DOHH2 (cell line): ENCODE data around the gene FOXK1.

Experiments
- H3F3A ChIP-seq: fragments of 200-600 bp; sonication (generic), shearing (Covaris generic); 2 replicates; pipeline ENCODE4 v1.6.0; 2016; ENCODE audit warnings: antibody characterized with exemption, mild to moderate bottlenecking; ENCODE audit not compliant: control insufficient read depth, insufficient read depth
- H3K27ac ChIP-seq: fragments of 200-600 bp; sonication (generic); 2 replicates; pipeline ENCODE4 v1.5.1; 2014; ENCODE audit warnings: low read depth, mild to moderate bottlenecking, low read length, moderate library complexity
- H3K27me3 ChIP-seq: fragments of 200-600 bp; sonication (generic); 2 replicates; pipeline ENCODE4 v1.6.1; 2014; ENCODE audit warnings: mild to moderate bottlenecking, low read length, mixed read lengths; ENCODE audit not compliant: control insufficient read depth
- H3K36me3 ChIP-seq: fragments of 200-600 bp; sonication (generic); 2 replicates; pipeline ENCODE4 v1.6.1; 2014; ENCODE audit warnings: mild to moderate bottlenecking, low read length, moderate library complexity, mixed read lengths; ENCODE audit not compliant: control insufficient read depth
- H3K4me1 ChIP-seq: fragments of 200-600 bp; sonication (generic); 2 replicates; pipeline ENCODE4 v1.6.1; 2014; ENCODE audit warnings: mild to moderate bottlenecking, low read length, mixed read lengths; ENCODE audit not compliant: control insufficient read depth
- H3K4me2 ChIP-seq: fragments of 200-600 bp; sonication (generic); 2 replicates; pipeline ENCODE4 v1.6.0; 2014; ENCODE audit warnings: mild to moderate bottlenecking, low read length, moderate library complexity
- H3K4me3 ChIP-seq: fragments of 200-600 bp; sonication (generic); 2 replicates; pipeline ENCODE4 v1.5.1; 2014; ENCODE audit warnings: mild to moderate bottlenecking, low read length, mixed read lengths
- H3K79me2 ChIP-seq: fragments of 200-600 bp; sonication (generic); 2 replicates; pipeline ENCODE4 v1.6.1; 2014; ENCODE audit warnings: mild to moderate bottlenecking, low read length, mixed read lengths; ENCODE audit not compliant: control insufficient read depth
- H3K9me2 ChIP-seq: fragments of 200-600 bp; sonication (generic); replicated peaks from 2 replicates; pipeline ENCODE4 v1.6.1; 2014; ENCODE audit warnings: mild to moderate bottlenecking, low read length, mixed read lengths; ENCODE audit not compliant: control insufficient read depth
- H3K9me3 ChIP-seq: fragments of 200-600 bp; sonication (generic); 2 replicates; pipeline ENCODE4 v1.6.1; 2014; ENCODE audit warnings: antibody characterized with exemption, low read length, mixed read lengths; ENCODE audit not compliant: control insufficient read depth, insufficient read depth
- H4K20me1 ChIP-seq: fragments of 200-600 bp; sonication (generic); 2 replicates; pipeline ENCODE4 v1.6.0; 2014; ENCODE audit warnings: low read depth, mild to moderate bottlenecking, antibody characterized with exemption, low read length, moderate library complexity; ENCODE audit not compliant: control insufficient read depth, insufficient read depth
- EZH2phosphoT487 ChIP-seq: fragments of 200-600 bp; sonication (generic); IDR thresholded peaks from 2 replicates; pipeline ENCODE4 v1.6.1; 2017; ENCODE audit warnings: borderline replicate concordance, mild to moderate bottlenecking, antibody characterized with exemption, low read length, moderate library complexity, mixed read lengths
- TF ChIP-seq, protein P1 (sequence below): fragments of 200-600 bp; sonication (generic); IDR thresholded peaks from one replicate; pipeline ENCODE4 v1.5.1; 2014; ENCODE audit warnings: antibody characterized with exemption, mild to moderate bottlenecking, low read depth, low read length; ENCODE audit not compliant: poor library complexity, severe bottlenecking

The FOXK1 gene

DNA sequence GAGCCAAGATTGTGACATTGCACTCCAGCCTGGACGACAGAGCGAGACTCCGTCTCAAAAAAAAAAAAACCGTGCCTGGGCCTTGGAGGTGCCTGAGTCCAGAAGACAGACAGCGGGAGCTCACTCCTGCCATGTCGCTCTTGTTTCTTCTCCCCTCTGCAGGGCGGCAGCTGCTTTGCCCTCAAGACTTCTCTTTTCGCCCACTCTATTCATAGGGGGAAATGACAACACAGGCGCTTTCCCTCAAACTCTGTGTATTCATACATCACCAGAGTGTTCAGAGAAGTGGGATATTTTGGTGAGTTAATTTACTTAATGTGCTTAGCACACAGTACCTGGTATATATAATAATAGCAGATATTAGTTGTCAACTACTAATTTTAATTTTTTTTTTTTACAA, 44.5 kb downstream of the FOXK1 start:
- Histone ChIP-seq H3K4me3 (no peak overlapping the region), H3K79me2 (peaks cover 91% of the 10 kb centered on the region), H3F3A (no peaks in the 10 kb centered on the region), H3K9me2 (no peaks in the 10 kb centered on the region), H3K27me3 (no peaks in the 10 kb centered on the region), H4K20me1 (peaks cover 34% of the 10 kb centered on the region), H3K36me3 (peaks cover 25% of the 10 kb centered on the region), H3K9me3 (no peaks in the 10 kb centered on the region), H3K4me1 (peaks cover 26% of the 10 kb centered on the region), H3K4me2 (no peak overlapping the region), H3K27ac (no peak overlapping the region)
- TF ChIP-seq, protein P1, sequence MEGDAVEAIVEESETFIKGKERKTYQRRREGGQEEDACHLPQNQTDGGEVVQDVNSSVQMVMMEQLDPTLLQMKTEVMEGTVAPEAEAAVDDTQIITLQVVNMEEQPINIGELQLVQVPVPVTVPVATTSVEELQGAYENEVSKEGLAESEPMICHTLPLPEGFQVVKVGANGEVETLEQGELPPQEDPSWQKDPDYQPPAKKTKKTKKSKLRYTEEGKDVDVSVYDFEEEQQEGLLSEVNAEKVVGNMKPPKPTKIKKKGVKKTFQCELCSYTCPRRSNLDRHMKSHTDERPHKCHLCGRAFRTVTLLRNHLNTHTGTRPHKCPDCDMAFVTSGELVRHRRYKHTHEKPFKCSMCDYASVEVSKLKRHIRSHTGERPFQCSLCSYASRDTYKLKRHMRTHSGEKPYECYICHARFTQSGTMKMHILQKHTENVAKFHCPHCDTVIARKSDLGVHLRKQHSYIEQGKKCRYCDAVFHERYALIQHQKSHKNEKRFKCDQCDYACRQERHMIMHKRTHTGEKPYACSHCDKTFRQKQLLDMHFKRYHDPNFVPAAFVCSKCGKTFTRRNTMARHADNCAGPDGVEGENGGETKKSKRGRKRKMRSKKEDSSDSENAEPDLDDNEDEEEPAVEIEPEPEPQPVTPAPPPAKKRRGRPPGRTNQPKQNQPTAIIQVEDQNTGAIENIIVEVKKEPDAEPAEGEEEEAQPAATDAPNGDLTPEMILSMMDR, result no peak
- TF ChIP-seq EZH2phosphoT487, result no peak

DNA sequence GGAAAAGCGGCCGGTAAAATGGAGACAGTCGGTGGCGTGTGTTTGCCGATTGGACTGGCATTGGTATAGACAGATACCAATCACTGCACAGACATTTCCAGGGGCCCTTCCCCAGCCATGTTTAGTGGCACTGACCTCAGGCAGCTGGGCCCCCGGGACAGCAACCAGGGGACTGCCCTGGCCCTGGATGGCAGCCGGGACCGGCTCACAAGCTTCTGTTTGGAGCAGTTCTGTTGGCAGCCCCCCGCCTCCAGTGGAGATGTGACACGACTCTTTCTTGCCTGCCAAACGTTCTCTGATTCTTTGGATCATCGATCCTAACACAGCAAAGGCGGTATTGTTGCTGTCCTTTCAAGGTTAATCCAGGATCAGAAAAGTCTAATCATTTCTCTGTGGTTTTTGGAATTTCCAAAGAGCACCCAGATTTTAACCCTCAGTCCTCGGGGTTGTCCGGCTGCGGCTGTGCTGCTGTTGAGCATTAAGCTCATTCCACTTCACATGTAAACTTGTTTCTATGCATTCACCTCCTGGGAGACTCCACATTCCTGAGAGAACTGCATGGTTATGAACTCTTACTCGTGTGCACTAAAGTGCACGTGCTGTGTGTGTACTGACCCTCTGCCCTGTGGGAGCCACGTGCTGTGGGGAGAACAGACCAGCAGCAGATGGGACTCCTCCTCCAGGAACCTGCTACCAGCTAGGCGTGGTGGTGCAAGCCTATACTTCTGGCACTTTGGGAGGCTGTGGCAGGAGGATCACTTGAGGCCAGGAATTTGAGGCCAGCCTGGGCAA, 46.0 kb downstream of the FOXK1 start:
- Histone ChIP-seq H3K27ac (no peak overlapping the region), H3K36me3 (peaks cover 21% of the 10 kb centered on the region), H3K4me3 (no peak overlapping the region), H3K4me1 (peaks cover 26% of the 10 kb centered on the region), H3K9me2 (no peaks in the 10 kb centered on the region), H4K20me1 (peaks cover 35% of the 10 kb centered on the region), H3K27me3 (no peaks in the 10 kb centered on the region), H3K9me3 (no peaks in the 10 kb centered on the region), H3K79me2 (peaks cover 89% of the 10 kb centered on the region), H3K4me2 (no peak overlapping the region), H3F3A (no peaks in the 10 kb centered on the region)
- TF ChIP-seq, protein P1, result no peak
- TF ChIP-seq EZH2phosphoT487, result no peak

DNA sequence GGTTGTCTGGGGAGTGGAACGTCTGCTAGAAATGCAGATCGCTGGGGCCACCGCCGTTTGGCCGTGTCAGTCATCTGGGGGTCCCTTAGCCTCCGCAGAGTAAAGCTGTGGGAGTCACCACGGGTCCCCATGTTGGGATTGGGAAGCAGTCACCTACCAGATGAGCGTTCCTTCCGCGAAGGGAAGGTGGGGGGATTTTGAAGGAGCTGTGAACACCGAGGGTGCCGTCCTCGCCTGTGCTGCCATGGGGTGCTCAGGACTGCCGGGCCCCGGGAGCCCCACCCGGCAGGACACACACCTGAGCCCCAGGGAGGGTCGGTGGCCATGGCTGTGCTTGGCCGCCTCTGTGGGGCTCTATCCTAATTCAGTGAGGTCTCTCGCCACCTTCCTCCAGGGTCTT, 47.2 kb downstream of the FOXK1 start:
- no peak for TF ChIP-seq EZH2phosphoT487
- TF ChIP-seq, protein P1, result no peak
- Histone ChIP-seq H3K36me3 (peaks cover 26% of the 10 kb centered on the region), H3K4me3 (no peak overlapping the region), H3K4me2 (no peak overlapping the region), H4K20me1 (peaks cover 40% of the 10 kb centered on the region), H3K9me2 (no peaks in the 10 kb centered on the region), H3K79me2 (peaks cover 89% of the 10 kb centered on the region), H3K4me1 (peaks cover 26% of the 10 kb centered on the region), H3F3A (no peaks in the 10 kb centered on the region), H3K27ac (no peak overlapping the region), H3K9me3 (no peaks in the 10 kb centered on the region), H3K27me3 (no peaks in the 10 kb centered on the region)
